22Rv1 (cell line): Measurements from ENCODE around the gene SARDH.
A peak's percentile ranks its signal among the peaks of the same experiment; 100 is the strongest.
"Not testable (repeated sequence)": the region's sequence is repeated elsewhere in the genome, so short reads cannot be mapped to it uniquely, and the experiment has no call there.

Experiments used
- H3K27ac ChIP-seq: fragments of 450-650 bp; 2 replicates; pipeline ENCODE4 v1.5.1; 2017
- ZFX ChIP-seq: fragments of 450-650 bp; IDR thresholded peaks from 2 replicates; pipeline ENCODE4 v1.6.1; 2017; ENCODE audit warnings: antibody characterized with exemption, borderline replicate concordance
- TF ChIP-seq, protein P1 (sequence below): fragments of 450-650 bp; IDR thresholded peaks from 2 replicates; pipeline ENCODE4 v1.5.1; 2017; ENCODE audit warnings: mild to moderate bottlenecking

The SARDH gene

DNA sequence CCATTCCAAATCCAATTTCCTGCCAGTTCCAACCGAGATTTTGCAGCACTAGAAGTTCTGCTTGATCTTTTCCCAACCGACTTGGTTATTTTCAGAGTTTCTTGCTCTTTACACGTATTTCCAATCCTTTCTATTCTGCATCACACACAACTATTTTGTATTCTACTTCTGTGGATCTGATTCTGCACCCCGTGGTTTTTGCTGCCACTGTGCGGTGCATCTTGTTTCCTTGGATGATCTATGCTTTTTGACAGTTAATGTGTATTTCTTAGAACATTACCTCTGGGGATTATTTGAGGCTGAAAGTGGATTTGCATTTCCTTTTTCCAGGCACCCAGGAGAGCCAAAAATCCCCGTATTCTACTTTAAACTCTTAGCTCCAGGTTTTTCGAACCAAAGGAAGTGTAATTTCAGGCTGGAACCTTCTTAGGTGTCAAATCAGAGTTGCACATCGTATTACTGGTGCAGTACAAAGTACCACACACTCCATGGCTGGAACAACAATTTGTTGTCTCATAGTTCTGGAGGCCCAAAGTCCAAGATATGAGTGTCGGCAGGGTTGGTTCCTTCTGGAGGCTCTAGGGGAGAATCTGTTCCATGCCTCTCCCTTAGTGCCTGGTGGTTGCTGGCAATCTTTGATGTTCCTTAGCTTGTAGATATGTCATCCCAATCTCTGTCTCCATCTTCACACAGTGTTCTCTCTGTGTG is 14.7 kb upstream of the SARDH start:
- H3K27ac ChIP-seq, result no peak overlapping the region
- no peak for TF ChIP-seq ZFX
- TF ChIP-seq, protein P1, sequence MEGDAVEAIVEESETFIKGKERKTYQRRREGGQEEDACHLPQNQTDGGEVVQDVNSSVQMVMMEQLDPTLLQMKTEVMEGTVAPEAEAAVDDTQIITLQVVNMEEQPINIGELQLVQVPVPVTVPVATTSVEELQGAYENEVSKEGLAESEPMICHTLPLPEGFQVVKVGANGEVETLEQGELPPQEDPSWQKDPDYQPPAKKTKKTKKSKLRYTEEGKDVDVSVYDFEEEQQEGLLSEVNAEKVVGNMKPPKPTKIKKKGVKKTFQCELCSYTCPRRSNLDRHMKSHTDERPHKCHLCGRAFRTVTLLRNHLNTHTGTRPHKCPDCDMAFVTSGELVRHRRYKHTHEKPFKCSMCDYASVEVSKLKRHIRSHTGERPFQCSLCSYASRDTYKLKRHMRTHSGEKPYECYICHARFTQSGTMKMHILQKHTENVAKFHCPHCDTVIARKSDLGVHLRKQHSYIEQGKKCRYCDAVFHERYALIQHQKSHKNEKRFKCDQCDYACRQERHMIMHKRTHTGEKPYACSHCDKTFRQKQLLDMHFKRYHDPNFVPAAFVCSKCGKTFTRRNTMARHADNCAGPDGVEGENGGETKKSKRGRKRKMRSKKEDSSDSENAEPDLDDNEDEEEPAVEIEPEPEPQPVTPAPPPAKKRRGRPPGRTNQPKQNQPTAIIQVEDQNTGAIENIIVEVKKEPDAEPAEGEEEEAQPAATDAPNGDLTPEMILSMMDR, result no peak

DNA sequence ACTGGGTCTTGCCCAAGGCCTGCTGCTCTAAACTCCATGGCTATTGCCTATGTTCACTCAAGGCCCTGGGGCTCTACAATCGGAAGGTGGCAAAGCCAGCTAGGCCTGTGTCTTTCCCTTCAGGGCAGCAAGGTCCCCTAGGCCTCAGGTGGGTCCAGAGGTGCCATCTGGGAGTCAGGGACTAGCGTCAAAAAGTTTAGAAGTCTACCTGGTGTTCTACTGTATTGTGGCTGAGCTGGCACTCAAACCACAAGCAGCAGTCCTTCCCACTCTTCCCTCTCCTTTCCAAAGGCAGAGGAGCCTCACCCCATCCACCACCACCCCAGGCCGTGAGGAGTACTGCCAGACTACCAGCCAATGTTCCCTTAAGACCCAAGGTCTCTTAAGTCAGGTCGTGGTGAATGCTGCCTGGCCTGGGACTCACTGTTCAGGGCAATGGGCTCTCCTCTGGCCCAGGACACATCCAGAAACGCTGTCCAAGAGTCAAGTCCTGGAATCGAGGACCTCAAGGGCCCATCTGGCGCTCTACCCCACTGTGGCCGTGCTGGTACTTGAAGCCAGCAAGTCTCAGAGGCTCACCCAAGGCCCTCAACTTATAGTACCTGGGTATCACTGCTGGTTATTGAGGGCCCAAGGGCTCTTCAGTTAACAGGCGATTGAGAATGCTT is 13.0 kb upstream of the SARDH start:
- no peak overlapping the region for H3K27ac ChIP-seq
- TF ChIP-seq, protein P1, result no peak
- no peak for TF ChIP-seq ZFX

DNA sequence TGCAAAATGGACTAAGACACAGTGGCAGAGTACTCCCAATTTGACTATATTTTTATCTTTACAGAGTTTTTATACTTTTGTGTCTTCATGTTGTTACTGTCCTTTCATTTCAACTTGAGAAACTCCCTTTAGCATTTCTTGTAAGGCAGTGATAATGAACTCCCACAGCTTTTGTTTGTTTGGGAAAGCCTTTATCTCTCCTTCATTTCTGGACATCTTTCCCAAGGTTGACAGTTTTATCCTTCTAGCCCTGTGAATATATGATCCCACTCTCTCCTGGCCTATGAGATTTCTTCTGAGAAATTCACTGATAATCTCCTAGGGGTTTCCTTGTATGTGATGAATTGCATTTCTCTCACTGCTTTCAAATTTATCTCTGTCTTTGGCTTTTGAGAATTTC is 9.2 kb upstream of the SARDH start:
- no peak overlapping the region for H3K27ac ChIP-seq
- TF ChIP-seq, protein P1, result no peak
- TF ChIP-seq ZFX, result no peak

DNA sequence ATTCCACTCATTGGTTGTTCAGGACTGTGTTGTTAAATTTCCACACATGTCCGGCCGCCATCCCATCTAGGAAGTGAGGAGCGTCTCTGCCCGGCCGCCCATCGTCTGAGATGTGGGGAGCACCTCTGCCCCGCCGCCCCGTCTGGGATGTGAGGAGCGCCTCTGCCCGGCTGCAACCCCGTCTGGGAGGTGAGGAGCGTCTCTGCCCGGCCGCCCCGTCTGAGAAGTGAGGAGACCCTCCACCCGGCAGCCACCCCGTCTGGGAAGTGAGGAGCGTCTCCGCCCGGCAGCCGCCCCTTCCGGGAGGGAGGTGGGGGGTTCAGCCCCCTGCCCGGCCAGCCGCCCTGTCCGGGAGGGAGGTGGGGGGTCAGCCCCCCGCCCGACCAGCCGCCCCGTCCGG is 6.4 kb upstream of the SARDH start:
- not testable (repeated sequence) for H3K27ac ChIP-seq

DNA sequence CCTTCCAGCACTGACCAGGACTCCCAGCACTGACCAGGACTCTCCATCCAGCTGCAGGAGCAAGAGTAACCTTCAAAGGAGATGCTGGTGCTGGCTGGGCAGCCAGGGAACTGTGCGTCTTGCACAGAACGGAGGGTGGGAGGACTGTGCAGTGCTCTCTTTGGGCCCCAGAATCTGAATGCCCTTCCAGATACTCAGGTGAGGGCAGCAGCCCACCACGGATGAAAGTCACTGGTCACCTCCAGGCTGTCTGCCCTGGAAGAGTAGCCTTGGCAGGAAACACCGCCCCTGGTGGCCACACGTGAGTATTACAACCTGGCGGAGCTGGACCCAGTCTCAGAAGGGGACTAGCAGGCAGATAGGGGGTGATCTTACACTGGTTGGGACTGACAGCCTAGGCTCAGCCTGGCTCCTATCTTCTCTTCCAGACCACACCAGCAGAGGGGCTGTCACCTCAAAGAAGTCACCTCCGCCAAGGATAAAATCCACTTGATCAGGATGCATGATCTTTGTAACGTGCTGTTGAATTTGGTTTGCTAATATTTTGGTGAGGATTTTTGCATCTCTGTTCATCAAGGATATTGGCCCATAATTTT is 4.8 kb upstream of the SARDH start:
- TF ChIP-seq ZFX, result no peak
- TF ChIP-seq, protein P1, result peak; percentile 97
- H3K27ac ChIP-seq, result no peak overlapping the region

DNA sequence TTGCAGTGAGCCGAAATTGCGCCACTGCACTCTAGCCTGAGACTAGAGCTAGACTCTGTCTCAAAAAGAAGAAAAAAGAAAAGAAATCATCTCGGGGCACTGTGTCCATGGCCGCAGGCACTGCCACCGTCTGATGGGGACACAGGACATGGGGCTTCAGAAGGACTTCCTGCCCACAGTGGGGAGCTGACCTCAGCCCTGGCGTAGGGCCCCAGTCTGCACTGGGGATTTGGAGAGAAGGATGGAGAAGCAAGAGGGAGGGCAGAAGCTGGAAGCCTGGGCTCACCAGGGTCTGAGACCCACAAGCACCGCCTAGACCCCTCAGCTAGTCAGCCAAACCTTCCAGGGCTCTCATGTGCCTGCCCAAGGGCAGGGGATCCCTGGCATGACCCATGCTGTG is 4.1 kb upstream of the SARDH start:
- no peak overlapping the region for H3K27ac ChIP-seq
- TF ChIP-seq, protein P1, result no peak
- no peak for TF ChIP-seq ZFX

DNA sequence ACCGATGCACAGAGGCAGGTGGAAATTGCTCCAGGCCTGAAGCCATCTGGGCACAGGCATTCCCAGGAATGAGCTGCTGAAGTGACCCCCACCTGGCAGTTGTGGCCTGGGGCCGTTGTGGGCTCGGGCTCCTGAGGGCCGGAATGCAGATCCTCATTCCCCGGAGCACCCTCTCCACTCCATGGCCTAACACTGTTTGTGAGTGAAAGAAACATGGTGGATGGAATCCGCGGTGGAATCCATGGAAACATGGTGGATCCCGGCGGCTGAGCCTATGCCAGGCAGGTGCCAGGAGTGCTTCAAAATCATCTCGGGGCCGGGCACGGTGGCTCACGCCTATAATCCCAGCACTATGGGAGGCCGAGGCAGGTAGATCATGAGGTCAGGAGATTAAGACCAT is 3.6 kb upstream of the SARDH start:
- H3K27ac ChIP-seq, result no peak overlapping the region
- TF ChIP-seq ZFX, result no peak
- TF ChIP-seq, protein P1, result no peak
